SH-SY5Y (cell line): ENCODE measurements around the gene LAMA3.

Experiments
- GATA2 ChIP-seq: IDR thresholded peaks from 2 replicates; pipeline ENCODE4 v1.6.1; 2011; ENCODE audit warnings: mild to moderate bottlenecking, low read depth, low read length
- GATA3 ChIP-seq: IDR thresholded peaks from 2 replicates; pipeline ENCODE4 v1.6.1; 2011; ENCODE audit warnings: low read depth, mild to moderate bottlenecking, low read length, moderate library complexity

- TF ChIP-seq GATA2, result no peak
- no peak for TF ChIP-seq GATA3
Measured at GRCh38 chr18:23704806-23705205, 15.6 kb downstream of the LAMA3 start.
